Measurements from ENCODE around the gene ADGRL3.

ADGRL3 gene

GRCh38 chr4:61200187-61200915 lies at the start of gene ADGRL3:
Gene ADGRL3, plus strand, starts transcription at chr4:61200326.
- DNase-seq (ENCODE audit: low read depth), result no peak

- DNase-seq (ENCODE audit: low read depth), result no peak
Measured at GRCh38 chr4:61152433-61152832, 47.7 kb upstream of the ADGRL3 start.

GRCh38 chr4:61160478-61160877 lies 39.6 kb upstream of the ADGRL3 start:
- no peak for DNase-seq (ENCODE audit: low read depth)

- no peak for DNase-seq (ENCODE audit: low read depth)
Measured at GRCh38 chr4:61162116-61162515, 38.0 kb upstream of the ADGRL3 start.

- no peak for DNase-seq (ENCODE audit: low read depth)
Measured at GRCh38 chr4:61173799-61174198, 26.3 kb upstream of the ADGRL3 start.

GRCh38 chr4:61175495-61175894 lies 24.6 kb upstream of the ADGRL3 start:
- no peak for DNase-seq (ENCODE audit: low read depth)

GRCh38 chr4:61177367-61177766 lies 22.8 kb upstream of the ADGRL3 start:
- no peak for DNase-seq (ENCODE audit: low read depth)

GRCh38 chr4:61180405-61180804 lies 19.7 kb upstream of the ADGRL3 start:
- DNase-seq (ENCODE audit: low read depth), result no peak

- DNase-seq (ENCODE audit: low read depth), result no peak
Measured at GRCh38 chr4:61182915-61183314, 17.2 kb upstream of the ADGRL3 start.

- no peak for DNase-seq (ENCODE audit: low read depth)
Measured at GRCh38 chr4:61185288-61185687, 14.8 kb upstream of the ADGRL3 start.

GRCh38 chr4:61192392-61192791 lies 7.7 kb upstream of the ADGRL3 start:
- DNase-seq (ENCODE audit: low read depth), result no peak

- no peak for DNase-seq (ENCODE audit: low read depth)
Measured at GRCh38 chr4:61193863-61194262, 6.3 kb upstream of the ADGRL3 start.

- no peak for DNase-seq (ENCODE audit: low read depth)
Measured at GRCh38 chr4:61194571-61194970, 5.6 kb upstream of the ADGRL3 start.

GRCh38 chr4:61195101-61195500 lies 5.0 kb upstream of the ADGRL3 start:
- no peak for DNase-seq (ENCODE audit: low read depth)

GRCh38 chr4:61198686-61199085 lies 1.4 kb upstream of the ADGRL3 start:
- no peak for DNase-seq (ENCODE audit: low read depth)

GRCh38 chr4:61199873-61200186 lies 296 bp upstream of the ADGRL3 start:
- no peak for DNase-seq (ENCODE audit: low read depth)

GRCh38 chr4:61200916-61201526 lies 895 bp downstream of the ADGRL3 start:
- no peak for DNase-seq (ENCODE audit: low read depth)

- no peak for DNase-seq (ENCODE audit: low read depth)
Measured at GRCh38 chr4:61201561-61201960, 1.4 kb downstream of the ADGRL3 start.

GRCh38 chr4:61201961-61202637 lies 2.0 kb downstream of the ADGRL3 start:
- no peak for DNase-seq (ENCODE audit: low read depth)

- DNase-seq (ENCODE audit: low read depth), result no peak
Measured at GRCh38 chr4:61202638-61203435, 2.7 kb downstream of the ADGRL3 start.

- no peak for DNase-seq (ENCODE audit: low read depth)
Measured at GRCh38 chr4:61203436-61203790, 3.3 kb downstream of the ADGRL3 start.

GRCh38 chr4:61204353-61205060 lies 4.4 kb downstream of the ADGRL3 start:
- DNase-seq (ENCODE audit: low read depth), result no peak
